Neutrophil (primary cell): ENCODE measurements around the gene CPXM2.

ENCODE experiments used
- H3K27ac ChIP-seq: fragments of 200-600 bp; sonication (generic); 2 replicates; pipeline ENCODE4 v1.5.1; 2016; ENCODE audit warnings: mild to moderate bottlenecking, moderate library complexity
- H3K27me3 ChIP-seq: fragments of 200-600 bp; sonication (generic); 2 replicates; pipeline ENCODE4 v1.6.0; 2016; ENCODE audit warnings: mild to moderate bottlenecking
- H3K36me3 ChIP-seq: fragments of 200-600 bp; sonication (generic); 2 replicates; pipeline ENCODE4 v1.5.1; 2017
- H3K4me1 ChIP-seq, 2 experiments: fragments of 200-600 bp in 1 of 2; sonication (generic) in 1 of 2; 1 replicate in 1 of 2; 2 replicates in 1 of 2; pipeline versions ENCODE4 v1.5.1 to v1.6.1; 2013 to 2016; ENCODE audit warnings: low read depth in 1 of 2, low read length in 1 of 2, mild to moderate bottlenecking in 1 of 2, moderate library complexity in 1 of 2; ENCODE audit not compliant: control insufficient read depth in 1 of 2, insufficient read depth in 1 of 2
- H3K4me3 ChIP-seq, 2 experiments: fragments of 200-600 bp in 1 of 2; sonication (generic) in 1 of 2; 1 replicate in 1 of 2; 2 replicates in 1 of 2; pipeline ENCODE4 v1.5.1; 2013 to 2016; ENCODE audit warnings: low read depth in 1 of 2, low read length in 1 of 2, mild to moderate bottlenecking in 1 of 2, moderate library complexity in 1 of 2
- H3K9me3 ChIP-seq: fragments of 200-600 bp; sonication (generic); 2 replicates; pipeline ENCODE4 v1.5.1; 2016
- TF ChIP-seq, protein P1 (sequence below): fragments of 200-600 bp; sonication (generic); IDR thresholded peaks from 2 replicates; pipeline ENCODE4 v1.5.1; 2016; ENCODE audit warnings: antibody characterized with exemption

CPXM2 gene

DNA sequence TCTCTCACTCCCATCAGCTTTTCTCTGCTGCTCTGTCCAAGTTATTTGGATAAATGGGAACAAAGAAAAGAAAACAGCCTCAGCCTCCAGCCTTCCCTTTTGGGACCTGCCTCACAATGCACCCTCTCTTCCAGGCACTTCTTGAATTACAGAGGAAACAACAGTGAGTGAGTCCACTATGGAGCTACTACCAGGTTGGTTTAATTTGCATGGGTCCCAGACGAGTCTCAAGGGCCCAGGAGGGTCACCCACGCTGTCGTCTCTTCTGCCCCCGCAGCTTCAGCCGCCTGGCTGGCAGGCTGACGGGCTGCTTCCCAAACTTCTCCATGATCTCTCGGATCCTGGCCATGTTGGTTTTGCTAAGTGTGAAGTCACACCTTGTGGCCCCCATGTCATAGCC lies 145.1 kb downstream of the CPXM2 start:
- TF ChIP-seq, protein P1, sequence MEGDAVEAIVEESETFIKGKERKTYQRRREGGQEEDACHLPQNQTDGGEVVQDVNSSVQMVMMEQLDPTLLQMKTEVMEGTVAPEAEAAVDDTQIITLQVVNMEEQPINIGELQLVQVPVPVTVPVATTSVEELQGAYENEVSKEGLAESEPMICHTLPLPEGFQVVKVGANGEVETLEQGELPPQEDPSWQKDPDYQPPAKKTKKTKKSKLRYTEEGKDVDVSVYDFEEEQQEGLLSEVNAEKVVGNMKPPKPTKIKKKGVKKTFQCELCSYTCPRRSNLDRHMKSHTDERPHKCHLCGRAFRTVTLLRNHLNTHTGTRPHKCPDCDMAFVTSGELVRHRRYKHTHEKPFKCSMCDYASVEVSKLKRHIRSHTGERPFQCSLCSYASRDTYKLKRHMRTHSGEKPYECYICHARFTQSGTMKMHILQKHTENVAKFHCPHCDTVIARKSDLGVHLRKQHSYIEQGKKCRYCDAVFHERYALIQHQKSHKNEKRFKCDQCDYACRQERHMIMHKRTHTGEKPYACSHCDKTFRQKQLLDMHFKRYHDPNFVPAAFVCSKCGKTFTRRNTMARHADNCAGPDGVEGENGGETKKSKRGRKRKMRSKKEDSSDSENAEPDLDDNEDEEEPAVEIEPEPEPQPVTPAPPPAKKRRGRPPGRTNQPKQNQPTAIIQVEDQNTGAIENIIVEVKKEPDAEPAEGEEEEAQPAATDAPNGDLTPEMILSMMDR, result no peak
- H3K4me3 ChIP-seq, result no peak overlapping the region
- H3K9me3 ChIP-seq, result no peaks in the 10 kb centered on the region
- H3K36me3 ChIP-seq, result no peaks in the 10 kb centered on the region
- no peaks in the 10 kb centered on the region for H3K4me1 ChIP-seq
- no peaks in the 10 kb centered on the region for H3K27me3 ChIP-seq
- no peak overlapping the region for H3K27ac ChIP-seq

DNA sequence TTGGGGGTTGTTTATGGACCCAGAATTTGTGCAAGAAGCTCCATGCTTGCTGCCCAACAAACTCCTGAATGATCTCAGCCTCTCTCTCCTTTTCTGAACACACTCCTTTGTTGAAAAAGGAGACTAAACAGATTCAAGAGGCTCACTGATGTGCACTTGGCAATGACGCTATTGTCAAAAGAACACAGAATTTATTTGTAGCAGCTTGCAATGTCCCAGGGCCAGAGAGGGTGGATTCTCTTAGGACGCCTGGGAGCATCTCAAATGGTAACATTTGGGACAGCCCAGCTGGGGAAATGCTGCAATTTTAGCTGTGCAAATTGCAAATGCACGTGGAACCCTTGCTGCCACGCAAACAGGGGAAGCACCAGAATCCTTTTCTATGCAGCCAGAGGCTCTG lies 145.5 kb downstream of the CPXM2 start:
- no peaks in the 10 kb centered on the region for H3K27me3 ChIP-seq
- H3K27ac ChIP-seq, result no peak overlapping the region
- no peaks in the 10 kb centered on the region for H3K36me3 ChIP-seq
- TF ChIP-seq, protein P1, result no peak
- no peaks in the 10 kb centered on the region for H3K4me1 ChIP-seq
- no peaks in the 10 kb centered on the region for H3K9me3 ChIP-seq
- H3K4me3 ChIP-seq, result no peak overlapping the region

DNA sequence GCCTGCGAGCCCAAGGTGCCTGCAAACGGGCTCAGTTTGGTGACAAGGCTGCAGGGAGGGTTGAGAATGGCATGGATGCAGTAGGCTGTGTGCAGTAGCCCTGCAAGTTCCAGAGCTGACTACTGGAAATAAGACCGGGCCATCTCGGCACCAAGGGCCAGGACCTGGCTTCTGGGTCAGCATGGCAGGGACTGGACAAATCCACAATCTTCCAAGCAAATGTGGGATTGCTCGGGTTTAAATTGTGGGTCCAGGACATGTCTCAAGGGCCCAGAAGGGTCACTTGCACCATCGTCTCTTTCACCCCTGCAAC lies 147.4 kb downstream of the CPXM2 start:
- TF ChIP-seq, protein P1, result no peak
- H3K27me3 ChIP-seq, result no peaks in the 10 kb centered on the region

DNA sequence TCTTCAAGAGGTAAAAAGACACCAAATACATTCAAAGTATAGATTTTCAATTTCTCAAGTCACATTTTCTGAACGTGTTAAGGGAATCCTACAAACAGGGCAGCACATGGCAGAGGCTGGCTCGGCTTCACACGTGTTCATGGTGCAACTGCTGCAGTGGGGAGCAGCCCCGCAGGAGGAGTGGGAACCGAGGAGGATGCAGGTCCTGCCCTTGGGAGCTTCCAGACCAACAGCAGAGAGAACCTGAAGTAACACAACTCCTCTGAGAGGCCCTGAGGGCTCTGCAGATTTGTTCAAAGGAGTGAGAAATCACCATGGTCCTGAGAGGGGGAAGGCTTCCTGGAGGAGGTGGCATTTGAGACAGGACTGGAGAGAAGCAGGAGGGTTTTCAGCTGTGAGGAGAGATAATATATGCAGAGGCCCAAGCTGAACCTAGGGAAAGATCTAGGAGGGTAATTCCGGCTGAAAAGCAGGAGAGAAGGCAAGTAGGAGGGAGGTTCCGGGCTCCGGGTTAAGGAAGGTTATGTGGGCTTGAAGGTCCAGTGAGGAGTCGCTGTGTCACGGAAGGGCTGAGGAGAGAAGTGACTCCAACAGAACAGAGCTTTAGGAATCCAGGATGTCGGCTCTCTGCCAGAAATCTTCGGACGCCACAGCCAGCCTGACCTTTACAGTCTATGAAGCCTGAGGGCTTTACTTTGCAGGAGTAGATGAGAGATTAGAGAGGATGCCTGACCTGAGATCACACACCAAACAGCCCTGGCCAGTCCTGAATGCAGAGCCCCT lies 148.0 kb downstream of the CPXM2 start:
- TF ChIP-seq, protein P1, result no peak
- Histone ChIP-seq H3K4me1 (no peaks in the 10 kb centered on the region), H3K9me3 (no peaks in the 10 kb centered on the region), H3K36me3 (no peaks in the 10 kb centered on the region), H3K27ac (no peak overlapping the region), H3K4me3 (no peak overlapping the region), H3K27me3 (no peaks in the 10 kb centered on the region)

More for the DNA sequence above, 147.4 kb downstream of the CPXM2 start:
- Histone ChIP-seq H3K4me1 (no peaks in the 10 kb centered on the region), H3K36me3 (no peaks in the 10 kb centered on the region), H3K9me3 (no peaks in the 10 kb centered on the region), H3K4me3 (no peak overlapping the region), H3K27ac (no peak overlapping the region)

DNA sequence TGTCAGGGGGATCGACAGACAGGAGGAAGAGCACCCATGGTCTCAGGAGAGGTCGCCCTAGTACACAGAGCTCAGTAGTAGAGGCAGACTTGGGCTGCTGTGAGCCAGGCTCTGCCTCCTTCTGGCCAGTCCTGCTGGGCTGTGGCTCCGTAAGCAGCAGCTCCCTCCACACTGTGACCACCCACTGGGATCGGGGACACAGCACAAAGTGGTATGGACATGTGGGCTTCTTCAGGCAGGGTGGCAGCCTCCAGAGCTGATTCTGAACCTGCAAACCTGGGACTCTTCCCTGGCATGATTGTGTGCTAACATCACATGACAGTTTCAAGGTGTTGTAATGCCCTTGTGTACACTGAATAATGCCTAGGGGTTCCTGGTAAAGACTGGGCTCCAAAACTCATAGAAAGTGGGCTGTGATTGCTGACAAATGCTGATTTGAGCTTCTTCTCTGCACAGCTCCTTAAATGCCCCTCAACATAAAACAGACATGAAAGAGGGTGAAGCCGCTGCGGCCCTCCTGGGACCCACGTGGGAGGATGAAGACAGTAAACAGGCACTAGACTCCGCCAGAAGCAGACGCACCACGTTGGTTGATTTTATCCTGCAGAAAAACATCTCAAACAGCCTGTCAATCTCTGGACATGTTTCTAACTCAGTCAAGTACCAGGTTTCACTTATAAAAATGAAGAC lies 148.7 kb downstream of the CPXM2 start:
- Histone ChIP-seq H3K36me3 (no peaks in the 10 kb centered on the region), H3K4me1 (no peaks in the 10 kb centered on the region), H3K27ac (no peak overlapping the region), H3K4me3 (no peak overlapping the region), H3K27me3 (no peaks in the 10 kb centered on the region), H3K9me3 (no peaks in the 10 kb centered on the region)
- TF ChIP-seq, protein P1, result no peak
